Activated T-cell treated with anti-CD3 and anti-CD28 coated beads, Interleukin-2, amount 50 U/mL, for 72 hours (primary cell): ENCODE measurements around the gene NKD2. TPM values are rescaled to one million over a fixed set of nuclear protein-coding genes. Genes with fewer than 3 reads are reported as not detected.
A peak's percentile ranks its signal among the peaks of the same experiment; 100 is the strongest.

Experiments
- ATAC-seq, 2 donors: fragments of 150-1000 bp; cut with Tn5 transposase; replicated peaks in 1 of 2; 2 replicates each; pipeline ENCODE4 v1.10.0; 2021; ENCODE audit warnings: moderate library complexity in 2 of 2, mild to moderate bottlenecking in 1 of 2
- DNase-seq, 2 donors: peaks; one replicate each; pipeline ENCODE4 v3.0.0; 2021 to 2022; ENCODE audit warnings: mixed read lengths in 1 of 2
- H3K27ac Mint-ChIP-seq: one replicate; pipeline ENCODE4 v1.8.0; 2022; ENCODE audit warnings: mild to moderate bottlenecking, moderate library complexity, mixed read lengths
- H3K27me3 Mint-ChIP-seq: one replicate; pipeline ENCODE4 v1.8.0; 2022; ENCODE audit warnings: low read depth, mixed read lengths
- H3K36me3 Mint-ChIP-seq, 2 donors: one replicate each; pipeline ENCODE4 v1.8.0; 2022; ENCODE audit warnings: mixed read lengths in 2 of 2, mild to moderate bottlenecking in 1 of 2; ENCODE audit not compliant: insufficient read depth in 2 of 2
- H3K4me1 Mint-ChIP-seq: one replicate; pipeline ENCODE4 v1.8.0; 2022; ENCODE audit warnings: low read depth, mixed read lengths
- H3K4me3 Mint-ChIP-seq, 2 donors: one replicate each; pipeline ENCODE4 v1.8.0; 2022; ENCODE audit warnings: mild to moderate bottlenecking in 2 of 2, mixed read lengths in 2 of 2, moderate library complexity in 2 of 2
- H3K9me3 Mint-ChIP-seq, 2 donors: one replicate each; pipeline ENCODE4 v1.8.0; 2022; ENCODE audit warnings: mixed read lengths in 2 of 2
- total RNA-seq, 2 donors: library from RNA; stranded (reverse); gene quantifications; one replicate each; pipeline ENCODE4 v1.2.3, GENCODE V29; 2022

Gene NKD2
- total RNA-seq, 2 donors from 2014 or later, result 18.7 to 25.0 TPM

DNA sequence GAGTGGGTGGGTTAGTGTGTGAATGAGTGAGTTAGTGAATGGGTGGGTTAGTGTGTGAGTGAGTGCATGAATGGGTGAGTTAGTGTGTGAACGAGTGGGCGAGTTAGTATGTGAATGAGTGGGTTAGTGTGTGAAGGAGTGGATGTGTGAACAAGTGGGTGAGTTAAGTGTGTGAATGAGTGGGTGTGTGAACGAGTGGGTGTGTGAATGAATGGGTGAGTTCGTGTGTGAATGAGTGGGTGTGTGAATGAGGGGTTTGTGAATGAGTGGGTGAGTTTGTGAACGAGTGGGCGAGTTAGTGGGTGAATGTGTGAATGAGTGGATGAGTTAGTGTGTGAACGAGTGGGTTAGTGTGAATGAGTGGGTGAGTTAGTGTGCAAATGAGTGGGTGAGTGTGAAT is 34.0 kb downstream of the NKD2 start:
- Mint-ChIP-seq H3K27me3 (no peaks in the 10 kb centered on the region), H3K4me1 (peaks cover 11% of the 10 kb centered on the region), H3K36me3 (peaks cover 48 to 65% of the 10 kb centered on the region in 2 donors), H3K27ac (no peak overlapping the region), H3K9me3 (peaks cover 67 to 68% of the 10 kb centered on the region in 2 donors), H3K4me3 (no peak overlapping the region)
- no peak for ATAC-seq
- no peak for DNase-seq

DNA sequence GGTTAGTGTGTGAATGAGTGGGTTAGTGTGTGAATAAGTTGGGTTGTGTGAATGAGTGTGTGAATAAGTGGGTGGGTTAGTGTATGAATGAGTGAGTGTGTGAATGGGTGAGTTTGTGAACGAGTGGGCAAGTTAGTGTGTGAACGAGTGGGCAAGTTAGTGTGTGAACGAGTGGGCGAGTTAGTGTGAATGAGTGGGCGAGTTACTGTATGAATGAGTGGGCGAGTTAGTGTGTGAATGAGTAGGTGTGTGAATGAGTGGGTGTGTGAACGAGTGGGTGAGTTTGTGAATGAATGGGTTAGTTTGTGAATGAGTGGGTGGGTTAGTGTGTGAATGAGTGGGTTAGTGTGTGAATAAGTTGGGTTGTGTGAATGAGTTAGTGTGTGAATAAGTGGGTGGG is 34.7 kb downstream of the NKD2 start:
- Mint-ChIP-seq H3K4me1 (peaks cover 11% of the 10 kb centered on the region), H3K9me3 (peaks cover 74 to 75% of the 10 kb centered on the region in 2 donors), H3K27me3 (no peaks in the 10 kb centered on the region), H3K36me3 (peaks cover 50 to 70% of the 10 kb centered on the region in 2 donors), H3K27ac (no peak overlapping the region), H3K4me3 (no peak overlapping the region)
- ATAC-seq, result no peak
- DNase-seq, result no peak

DNA sequence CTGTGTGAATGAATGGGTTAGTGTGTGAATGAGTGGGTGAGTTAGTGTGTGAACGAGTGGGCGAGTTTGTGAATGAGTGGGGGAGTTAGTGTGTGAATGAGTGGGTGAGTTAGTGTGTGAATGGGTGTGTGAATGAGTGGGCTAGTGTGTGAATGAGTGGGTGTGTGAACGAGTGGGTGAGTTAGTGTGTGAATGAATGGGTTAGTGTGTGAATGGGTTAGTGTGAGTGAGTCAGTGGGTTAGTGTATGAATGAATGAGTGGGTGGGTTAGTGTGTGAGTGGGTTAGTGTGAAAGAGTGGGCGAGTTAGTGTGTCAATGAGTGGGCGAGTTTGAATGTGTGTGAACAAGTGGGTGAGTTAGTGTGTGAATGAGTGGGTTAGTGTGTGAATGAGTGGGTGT is 35.5 kb downstream of the NKD2 start:
- peaks cover 11% of the 10 kb centered on the region for H3K4me1 Mint-ChIP-seq
- H3K9me3 Mint-ChIP-seq, result peaks cover 77 to 78% of the 10 kb centered on the region in 2 donors
- DNase-seq, result no peak
- no peak overlapping the region for H3K27ac Mint-ChIP-seq
- no peak overlapping the region for H3K4me3 Mint-ChIP-seq
- ATAC-seq, result no peak
- peaks cover 50 to 70% of the 10 kb centered on the region in 2 donors for H3K36me3 Mint-ChIP-seq
- H3K27me3 Mint-ChIP-seq, result no peaks in the 10 kb centered on the region

DNA sequence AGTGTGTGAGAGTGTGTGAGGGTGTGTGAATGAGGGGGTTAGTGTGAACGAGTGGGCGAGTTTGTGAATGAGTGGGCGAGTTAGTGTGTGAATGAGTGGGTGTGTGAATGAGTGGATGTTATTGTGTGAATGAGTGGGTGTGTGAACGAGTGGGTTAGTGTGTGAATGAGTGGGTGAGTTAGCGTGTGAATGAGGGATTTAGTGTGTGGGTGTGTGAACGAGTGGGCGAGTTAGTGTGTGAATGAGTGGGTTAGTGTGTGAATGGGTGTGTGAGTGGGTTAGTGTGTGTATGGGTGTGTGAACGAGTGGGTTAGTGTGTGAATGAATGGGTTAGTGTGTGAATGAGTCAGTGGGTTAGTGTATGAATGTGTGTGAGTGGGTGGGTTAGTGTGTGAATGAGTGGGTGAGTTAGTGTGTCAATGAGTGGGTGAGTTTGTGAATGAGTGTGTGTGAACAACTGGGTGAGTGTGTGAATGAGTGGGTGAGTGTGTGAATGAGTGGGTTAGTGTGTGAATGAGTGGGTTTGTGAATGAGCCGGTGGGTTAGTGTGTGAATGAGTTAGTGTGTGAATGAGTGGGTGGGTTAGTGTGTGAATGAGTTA is 37.5 kb downstream of the NKD2 start:
- Mint-ChIP-seq H3K9me3 (peaks cover 75% of the 10 kb centered on the region in 2 donors), H3K4me1 (peaks cover 8% of the 10 kb centered on the region), H3K27me3 (no peaks in the 10 kb centered on the region), H3K27ac (no peak overlapping the region), H3K36me3 (peaks cover 48 to 70% of the 10 kb centered on the region in 2 donors), H3K4me3 (no peak overlapping the region)
- DNase-seq (no peak), ATAC-seq (no peak)

DNA sequence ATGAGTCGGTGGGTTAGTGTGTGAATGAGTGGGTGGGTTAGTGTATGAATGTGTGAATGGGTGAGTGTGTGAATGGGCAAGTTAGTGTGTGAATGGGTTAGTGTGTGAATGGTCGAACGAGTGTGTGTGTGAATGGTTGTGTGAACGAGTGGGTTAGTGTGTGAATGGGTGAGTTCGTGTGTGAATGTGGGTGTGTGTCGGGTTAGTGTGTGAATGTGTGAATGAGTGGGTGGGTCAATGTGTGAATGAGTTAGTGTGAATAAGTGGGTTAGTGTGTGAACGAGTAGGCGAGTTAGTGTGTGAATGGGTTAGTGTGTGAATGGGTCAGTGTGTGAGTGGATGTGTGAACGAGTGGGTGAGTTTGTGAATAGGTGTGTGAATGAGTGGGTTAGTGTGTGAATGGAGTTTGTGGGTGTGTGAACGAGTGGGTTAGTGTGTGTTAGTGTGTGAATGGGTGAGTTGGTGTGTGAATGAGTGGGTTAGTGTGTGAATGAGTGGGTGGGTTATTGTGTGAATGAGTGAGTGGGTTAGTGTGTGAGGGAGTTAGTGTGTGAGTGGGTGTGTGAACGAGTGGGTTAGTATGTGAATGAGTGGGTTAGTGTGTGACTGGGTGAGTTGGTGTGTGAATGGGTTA is 38.8 kb downstream of the NKD2 start:
- no peak for ATAC-seq
- Mint-ChIP-seq H3K27ac (peak overlapping the region; percentile 4), H3K9me3 (peaks cover 61 to 62% of the 10 kb centered on the region in 2 donors), H3K36me3 (peaks cover 38 to 56% of the 10 kb centered on the region in 2 donors), H3K27me3 (no peaks in the 10 kb centered on the region), H3K4me3 (no peak overlapping the region), H3K4me1 (no peaks in the 10 kb centered on the region)
- no peak for DNase-seq

DNA sequence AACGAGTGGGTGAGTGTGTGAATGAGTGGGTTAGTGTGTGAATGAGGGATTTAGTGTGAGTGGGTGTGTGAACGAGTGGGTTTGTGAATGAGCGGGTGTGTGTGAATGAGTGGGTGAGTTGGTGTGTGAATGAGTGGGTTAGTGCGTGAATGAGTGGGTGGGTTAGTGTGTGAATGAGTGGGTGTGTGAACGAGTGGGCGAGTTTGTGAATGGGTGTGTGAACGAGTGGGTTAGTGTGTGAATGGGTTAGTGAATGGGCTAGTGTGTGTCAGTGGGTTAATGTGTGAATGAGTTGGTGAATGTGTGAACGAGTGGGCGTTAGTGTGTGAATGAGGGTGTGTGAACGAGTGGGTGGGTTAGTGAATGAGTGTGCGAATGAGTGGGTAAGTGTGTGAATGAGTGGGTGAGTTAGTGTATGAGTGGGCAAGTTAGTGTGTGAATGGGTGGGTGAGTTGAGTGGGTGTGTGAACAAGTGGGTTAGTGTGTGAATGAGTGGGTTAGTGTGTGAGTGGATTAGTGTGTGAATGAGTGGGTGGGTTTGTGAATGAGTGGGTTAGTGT is 39.6 kb downstream of the NKD2 start:
- H3K27ac Mint-ChIP-seq, result no peak overlapping the region
- ATAC-seq (no peak), DNase-seq (no peak)
- H3K4me1 Mint-ChIP-seq, result no peaks in the 10 kb centered on the region
- peaks cover 33 to 48% of the 10 kb centered on the region in 2 donors for H3K36me3 Mint-ChIP-seq
- H3K9me3 Mint-ChIP-seq, result peaks cover 53 to 54% of the 10 kb centered on the region in 2 donors
- H3K4me3 Mint-ChIP-seq, result no peak overlapping the region
- no peaks in the 10 kb centered on the region for H3K27me3 Mint-ChIP-seq

DNA sequence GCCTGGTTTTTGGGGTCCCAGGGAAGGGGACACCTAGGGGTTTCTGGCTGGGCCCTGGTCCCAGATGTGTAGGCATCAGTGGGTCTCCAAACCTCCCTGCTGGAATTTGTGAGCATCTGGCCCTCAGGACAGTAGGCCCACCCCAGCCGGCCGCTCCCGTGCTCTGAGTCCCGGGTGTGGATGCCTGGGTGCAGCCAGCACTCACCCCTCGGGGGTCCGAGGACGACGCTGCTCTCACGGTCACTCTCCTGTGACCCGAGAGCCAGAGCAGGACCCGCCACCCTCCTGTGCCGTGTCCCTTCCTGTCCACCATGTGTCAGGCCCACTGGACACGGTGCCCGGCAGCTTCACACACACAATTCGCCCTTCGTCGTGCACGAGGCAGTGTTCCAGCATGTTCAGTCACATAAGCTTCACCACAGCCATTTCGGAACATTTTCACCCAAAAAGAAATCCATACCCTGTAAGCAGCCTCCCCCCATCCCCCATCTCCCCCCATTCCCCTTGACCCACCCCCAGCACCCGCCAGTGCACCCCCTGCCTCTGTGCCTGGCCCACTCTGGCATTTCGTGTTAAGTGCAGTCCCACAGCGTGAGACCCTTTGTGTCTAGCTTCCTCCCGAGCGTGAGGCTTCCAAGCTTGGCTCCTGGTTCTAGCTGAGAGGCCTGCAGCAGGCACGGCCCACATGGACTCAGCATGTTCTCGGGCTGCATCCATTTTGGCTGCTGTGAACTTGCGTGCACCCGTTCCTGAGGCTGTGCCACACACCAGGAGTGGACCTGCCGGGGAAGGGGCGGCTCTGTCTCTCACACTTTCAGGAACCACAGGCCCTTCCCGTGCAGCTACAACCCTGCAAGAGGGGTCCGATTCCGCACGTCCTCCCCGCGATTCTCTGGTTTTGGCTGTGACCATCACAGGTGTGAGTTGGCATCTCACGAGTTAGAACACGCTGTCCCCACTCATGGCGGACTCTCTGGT is 40.5 kb downstream of the NKD2 start:
- Mint-ChIP-seq H3K27me3 (no peaks in the 10 kb centered on the region), H3K36me3 (peaks cover 26 to 39% of the 10 kb centered on the region in 2 donors), H3K4me3 (no peak overlapping the region), H3K9me3 (peaks cover 44 to 45% of the 10 kb centered on the region in 2 donors), H3K27ac (no peak overlapping the region), H3K4me1 (no peaks in the 10 kb centered on the region)
- no peak for DNase-seq
- ATAC-seq, result no peak

DNA sequence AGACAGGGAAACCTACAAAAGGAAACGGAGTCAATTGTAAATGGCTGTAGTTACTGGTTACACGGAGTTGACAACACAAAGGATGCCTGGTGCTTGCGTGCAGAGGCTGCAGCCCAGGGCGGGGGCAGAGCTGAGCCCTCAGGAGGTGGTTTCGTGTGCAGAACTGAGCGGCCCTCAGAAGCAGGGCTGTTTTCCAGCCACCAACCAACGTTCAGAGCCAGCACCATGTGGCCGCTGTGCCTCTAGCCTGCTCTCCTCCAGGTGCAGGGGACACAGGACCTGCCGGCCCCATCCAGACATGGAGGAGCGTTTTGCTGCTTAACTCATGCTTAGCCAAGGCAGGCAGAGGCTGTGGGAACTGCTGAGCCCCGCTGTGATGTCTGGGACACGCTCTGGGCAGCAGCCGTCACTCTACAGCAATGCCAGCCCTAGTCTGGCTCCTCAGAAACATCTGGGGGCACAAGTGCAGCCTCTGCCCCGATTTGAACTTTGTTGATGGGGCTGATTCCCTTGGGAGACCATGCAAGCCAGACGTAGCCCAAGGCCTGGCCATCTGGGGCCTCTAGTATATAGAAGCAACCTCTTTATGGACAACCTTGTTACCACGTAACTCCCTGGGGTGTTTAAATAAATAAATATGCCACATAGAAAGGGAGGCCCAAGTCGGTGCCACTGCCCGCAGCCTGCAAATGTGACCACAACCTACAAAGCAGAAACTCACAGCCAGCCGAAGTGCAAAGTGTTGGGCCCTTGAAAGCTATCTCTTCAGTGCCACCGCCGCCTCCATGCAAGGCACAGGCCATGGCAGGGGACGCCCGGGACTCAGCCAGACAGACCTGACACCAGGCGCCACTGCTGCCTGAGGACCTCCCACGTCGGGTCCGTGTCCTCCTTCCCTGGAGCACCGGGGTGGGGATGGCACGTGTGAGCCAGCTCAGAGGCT is 42.1 kb downstream of the NKD2 start:
- Mint-ChIP-seq H3K36me3 (peaks cover 16 to 23% of the 10 kb centered on the region in 2 donors), H3K4me1 (no peaks in the 10 kb centered on the region), H3K4me3 (no peak overlapping the region), H3K9me3 (peaks cover 29% of the 10 kb centered on the region in 2 donors), H3K27me3 (no peaks in the 10 kb centered on the region), H3K27ac (no peak overlapping the region)
- DNase-seq (no peak), ATAC-seq (no peak)

DNA sequence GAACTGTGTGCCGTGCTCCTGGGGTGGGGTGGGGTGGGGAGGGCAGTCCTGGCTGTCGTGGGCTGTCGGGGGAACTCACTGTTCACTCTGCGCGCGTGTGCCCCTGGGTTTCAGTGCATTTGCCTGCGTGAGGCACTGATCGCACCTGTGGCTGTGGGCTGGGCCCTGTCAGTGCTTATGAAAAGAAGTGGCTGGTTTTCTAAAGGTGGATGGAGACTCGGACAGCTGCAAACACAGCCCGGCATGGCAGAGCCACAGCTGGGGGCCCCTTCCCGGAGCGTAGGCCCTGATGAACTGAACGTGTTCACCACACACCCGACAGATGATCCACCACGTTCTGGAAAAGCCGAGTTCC is 42.7 kb downstream of the NKD2 start:
- DNase-seq (no peak), ATAC-seq (no peak)
- no peak overlapping the region for H3K4me3 Mint-ChIP-seq
- H3K36me3 Mint-ChIP-seq, result peaks cover 12 to 17% of the 10 kb centered on the region in 2 donors
- H3K27me3 Mint-ChIP-seq, result no peaks in the 10 kb centered on the region
- H3K9me3 Mint-ChIP-seq, result peaks cover 22 to 23% of the 10 kb centered on the region in 2 donors
- H3K4me1 Mint-ChIP-seq, result no peaks in the 10 kb centered on the region
- H3K27ac Mint-ChIP-seq, result no peak overlapping the region

DNA sequence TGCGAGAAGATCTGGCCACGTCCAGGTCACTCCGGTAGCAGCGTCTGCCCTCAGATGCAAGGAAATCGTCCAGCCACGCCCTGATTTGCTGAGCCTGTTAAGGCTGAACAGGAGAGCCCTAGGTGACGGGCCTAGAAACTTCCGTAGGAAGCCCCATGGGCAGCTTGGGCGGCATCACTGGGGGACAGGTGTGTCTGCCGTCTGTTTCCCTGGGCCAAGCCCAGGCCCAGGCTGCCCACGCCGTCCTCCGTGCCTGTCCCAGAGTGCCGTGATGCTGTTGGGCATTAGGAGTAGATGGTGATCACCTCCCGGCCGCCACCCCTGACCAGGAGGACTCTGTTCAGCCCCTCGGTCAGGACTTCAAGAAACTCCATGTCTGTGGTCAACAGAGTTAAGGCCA is 43.5 kb downstream of the NKD2 start:
- H3K4me1 Mint-ChIP-seq, result no peaks in the 10 kb centered on the region
- H3K36me3 Mint-ChIP-seq, result peaks cover 8 to 9% of the 10 kb centered on the region in 2 donors
- no peaks in the 10 kb centered on the region for H3K27me3 Mint-ChIP-seq
- ATAC-seq, result no peak
- peaks cover 15% of the 10 kb centered on the region in 2 donors for H3K9me3 Mint-ChIP-seq
- H3K4me3 Mint-ChIP-seq, result no peak overlapping the region
- H3K27ac Mint-ChIP-seq, result no peak overlapping the region
- DNase-seq, result no peak

DNA sequence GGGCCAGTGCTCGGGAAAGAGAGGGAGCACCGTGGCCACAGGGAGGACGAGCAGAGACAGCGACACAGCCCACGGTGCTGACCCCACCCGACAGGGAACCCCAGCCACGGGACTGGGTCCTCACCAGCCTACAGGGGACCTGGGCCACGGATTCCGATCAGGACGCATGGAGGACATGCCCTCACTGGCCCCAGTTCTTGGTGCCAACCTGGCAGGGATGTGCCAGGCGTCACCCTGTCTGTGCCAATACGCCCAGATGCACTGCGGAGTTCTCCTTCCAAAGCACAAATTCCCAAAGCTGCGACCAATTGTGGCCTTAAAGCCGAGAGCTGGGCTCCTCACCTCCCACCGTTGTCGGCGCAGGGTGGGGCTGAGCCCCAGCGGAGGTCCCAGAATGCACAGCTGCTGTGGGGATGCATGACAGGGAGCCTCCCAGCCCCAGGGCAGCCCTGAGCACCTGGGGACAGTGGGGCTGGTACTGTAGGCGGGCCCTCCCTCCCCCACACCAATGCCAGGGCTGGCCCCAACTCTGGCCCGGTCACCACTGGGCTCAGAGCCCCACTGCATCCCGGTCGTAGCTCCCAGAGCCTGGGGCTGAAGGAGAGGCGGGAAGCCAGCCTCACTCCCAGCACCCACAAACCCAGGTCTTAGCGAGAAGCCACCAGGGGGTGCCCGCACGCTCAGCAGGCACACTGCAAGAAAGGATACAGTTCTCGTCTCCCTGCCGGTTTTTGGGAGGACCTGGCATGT is 44.2 kb downstream of the NKD2 start:
- ATAC-seq, result no peak
- DNase-seq, result no peak
- H3K27ac Mint-ChIP-seq, result no peak overlapping the region
- peaks cover 8% of the 10 kb centered on the region in 2 donors for H3K9me3 Mint-ChIP-seq
- H3K4me3 Mint-ChIP-seq, result no peak overlapping the region
- H3K27me3 Mint-ChIP-seq, result no peaks in the 10 kb centered on the region
- peaks cover under 1 to 3% of the 10 kb centered on the region in 2 donors for H3K36me3 Mint-ChIP-seq
- no peaks in the 10 kb centered on the region for H3K4me1 Mint-ChIP-seq
